ENCODE measurements around the gene PTPRO.

DNA sequence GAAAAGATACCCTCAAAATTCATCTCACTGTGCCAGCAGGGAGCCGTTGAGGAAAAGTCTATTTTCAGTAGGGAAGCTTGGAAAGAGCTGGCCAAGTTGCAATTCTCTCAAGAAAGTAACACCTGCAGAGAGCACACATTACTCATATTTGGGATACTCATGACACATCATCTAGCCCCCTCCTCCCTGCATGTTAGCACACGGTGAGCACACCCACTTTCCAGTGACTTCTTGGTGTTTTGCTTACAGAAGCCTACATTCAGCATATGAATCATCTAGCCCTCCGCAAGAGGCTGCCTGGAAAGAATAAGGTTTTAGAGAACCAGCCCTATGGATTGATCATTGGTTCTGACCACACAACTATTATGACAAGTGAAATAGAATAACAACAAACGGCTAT, 124.5 kb downstream of the PTPRO start:
- TF ChIP-seq, protein P1, sequence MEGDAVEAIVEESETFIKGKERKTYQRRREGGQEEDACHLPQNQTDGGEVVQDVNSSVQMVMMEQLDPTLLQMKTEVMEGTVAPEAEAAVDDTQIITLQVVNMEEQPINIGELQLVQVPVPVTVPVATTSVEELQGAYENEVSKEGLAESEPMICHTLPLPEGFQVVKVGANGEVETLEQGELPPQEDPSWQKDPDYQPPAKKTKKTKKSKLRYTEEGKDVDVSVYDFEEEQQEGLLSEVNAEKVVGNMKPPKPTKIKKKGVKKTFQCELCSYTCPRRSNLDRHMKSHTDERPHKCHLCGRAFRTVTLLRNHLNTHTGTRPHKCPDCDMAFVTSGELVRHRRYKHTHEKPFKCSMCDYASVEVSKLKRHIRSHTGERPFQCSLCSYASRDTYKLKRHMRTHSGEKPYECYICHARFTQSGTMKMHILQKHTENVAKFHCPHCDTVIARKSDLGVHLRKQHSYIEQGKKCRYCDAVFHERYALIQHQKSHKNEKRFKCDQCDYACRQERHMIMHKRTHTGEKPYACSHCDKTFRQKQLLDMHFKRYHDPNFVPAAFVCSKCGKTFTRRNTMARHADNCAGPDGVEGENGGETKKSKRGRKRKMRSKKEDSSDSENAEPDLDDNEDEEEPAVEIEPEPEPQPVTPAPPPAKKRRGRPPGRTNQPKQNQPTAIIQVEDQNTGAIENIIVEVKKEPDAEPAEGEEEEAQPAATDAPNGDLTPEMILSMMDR (IDR thresholded peaks at IDR 0.05; ENCODE audit: low read depth, low read length), result no peak
- TF ChIP-seq EZH2phosphoT487 (IDR thresholded peaks at IDR 0.05; ENCODE audit: low read depth), result no peak
